Measurements from ENCODE around the gene ADD2. TPM values are rescaled to one million over a fixed set of nuclear protein-coding genes. Genes with fewer than 3 reads are reported as not detected.

ADD2 gene
- total RNA-seq, 2 experiments from 2014 or later: 4.4 to 6.4 TPM

GRCh38 chr2:70710038-70710690 lies 57.8 kb downstream of the ADD2 start:
- no peak for DNase-seq
- ATAC-seq (ENCODE audit: poor library complexity): no peak
- H3K9me3 Mint-ChIP-seq: no peaks in the 10 kb centered on the region
- Histone ChIP-seq H3K27me3 (ENCODE audit: control insufficient read depth in 1 of 2, insufficient read depth in 2 of 2, low read length in 2 of 2) (no peaks in the 10 kb centered on the region), H3K9me3 (ENCODE audit: control insufficient read depth in 1 of 2, insufficient read depth in 1 of 2, low read length in 2 of 2) (no peaks in the 10 kb centered on the region), H3K36me3 (ENCODE audit: insufficient read depth, low read length) (no peaks in the 10 kb centered on the region), H3K4me1 (ENCODE audit: insufficient read depth, low read length) (no peaks in the 10 kb centered on the region), H3K27ac (ENCODE audit: low read depth in 1 of 2, low read length in 2 of 2) (no peak overlapping the region), H3K4me3 (ENCODE audit: low read length) (no peak overlapping the region)
- H3K4me1 Mint-ChIP-seq (ENCODE audit: low read depth): no peaks in the 10 kb centered on the region
- intact Hi-C loops (cut with DNase I, micrococcal nuclease): no loop called here
- peaks cover 14% of the 10 kb centered on the region for H3K36me3 Mint-ChIP-seq (ENCODE audit: low read depth)
- no peaks in the 10 kb centered on the region for H3K27me3 Mint-ChIP-seq
- CTCF ChIA-PET: no interaction called here
- H3K27ac Mint-ChIP-seq: no peak overlapping the region
- no peak for TF ChIP-seq CTCF (IDR thresholded peaks at IDR 0.05)
- POLR2A ChIA-PET: no interaction called here
- no peak overlapping the region for H3K4me3 Mint-ChIP-seq

- H3K4me3 Mint-ChIP-seq: no peak overlapping the region
- ATAC-seq (ENCODE audit: poor library complexity) (no peak), DNase-seq (no peak)
- CTCF ChIA-PET: no interaction called here
- no peaks in the 10 kb centered on the region for H3K27me3 Mint-ChIP-seq
- no peak for TF ChIP-seq CTCF (IDR thresholded peaks at IDR 0.05)
- H3K9me3 ChIP-seq (ENCODE audit: control insufficient read depth in 1 of 2, insufficient read depth in 1 of 2, low read length in 2 of 2): no peaks in the 10 kb centered on the region
- no peaks in the 10 kb centered on the region for H3K27me3 ChIP-seq (ENCODE audit: control insufficient read depth in 1 of 2, insufficient read depth in 2 of 2, low read length in 2 of 2)
- H3K36me3 Mint-ChIP-seq (ENCODE audit: low read depth): peaks cover 14% of the 10 kb centered on the region
- intact Hi-C loops (cut with DNase I, micrococcal nuclease): no loop called here
- POLR2A ChIA-PET: no interaction called here
- H3K9me3 Mint-ChIP-seq: no peaks in the 10 kb centered on the region
- H3K4me1 ChIP-seq (ENCODE audit: insufficient read depth, low read length): no peaks in the 10 kb centered on the region
- H3K4me1 Mint-ChIP-seq (ENCODE audit: low read depth): no peaks in the 10 kb centered on the region
- H3K36me3 ChIP-seq (ENCODE audit: insufficient read depth, low read length): no peaks in the 10 kb centered on the region
- no peak overlapping the region for H3K4me3 ChIP-seq (ENCODE audit: low read length)
- H3K27ac Mint-ChIP-seq: no peak overlapping the region
- H3K27ac ChIP-seq (ENCODE audit: low read depth in 1 of 2, low read length in 2 of 2): no peak overlapping the region
These were observed 58.5 kb downstream of the ADD2 start for GRCh38 chr2:70709275-70710037.

GRCh38 chr2:70708376-70709199 lies 59.4 kb downstream of the ADD2 start:
- H3K27ac ChIP-seq (ENCODE audit: low read depth in 1 of 2, low read length in 2 of 2): no peak overlapping the region
- no peaks in the 10 kb centered on the region for H3K9me3 ChIP-seq (ENCODE audit: control insufficient read depth in 1 of 2, insufficient read depth in 1 of 2, low read length in 2 of 2)
- no peaks in the 10 kb centered on the region for H3K4me1 ChIP-seq (ENCODE audit: insufficient read depth, low read length)
- H3K27me3 ChIP-seq (ENCODE audit: control insufficient read depth in 1 of 2, insufficient read depth in 2 of 2, low read length in 2 of 2): no peaks in the 10 kb centered on the region
- intact Hi-C loops (cut with DNase I, micrococcal nuclease): no loop called here
- Mint-ChIP-seq H3K27me3 (no peaks in the 10 kb centered on the region), H3K36me3 (ENCODE audit: low read depth) (peaks cover 14% of the 10 kb centered on the region), H3K9me3 (no peaks in the 10 kb centered on the region), H3K27ac (no peak overlapping the region), H3K4me1 (ENCODE audit: low read depth) (no peaks in the 10 kb centered on the region), H3K4me3 (no peak overlapping the region)
- H3K4me3 ChIP-seq (ENCODE audit: low read length): no peak overlapping the region
- ATAC-seq (ENCODE audit: poor library complexity) (no peak), DNase-seq (no peak)
- TF ChIP-seq CTCF (IDR thresholded peaks at IDR 0.05): no peak
- ChIA-PET CTCF (no interaction called here), POLR2A (no interaction called here)
- no peaks in the 10 kb centered on the region for H3K36me3 ChIP-seq (ENCODE audit: insufficient read depth, low read length)

Measured in CD4-positive, alpha-beta T cell (primary cell).